Activated CD8-positive, alpha-beta T cell treated with anti-CD3 and anti-CD28 coated beads, Interleukin-2, amount 10 ng/mL, durations not matched to agents 7 days and 5 days (primary cell): Measurements from ENCODE around the gene PPP1R17. TPM values are rescaled to one million over a fixed set of nuclear protein-coding genes. Genes with fewer than 3 reads are reported as not detected.

Experiments used
- ATAC-seq: fragments of 150-1000 bp; cut with Tn5 transposase; one replicate; pipeline ENCODE4 v1.10.0; 2021; ENCODE audit warnings: moderate library complexity
- CTCF ChIA-PET: fragments of 350-600 bp; sonication (Branson Sonifier 250); formaldehyde crosslinking; loops from one replicate; lab custom pipeline; 2021; ENCODE audit warnings: antibody characterized with exemption; lab: Charles Lee
- POLR2A ChIA-PET: fragments of 350-600 bp; sonication (Branson Sonifier 250); formaldehyde crosslinking; loops from one replicate; lab custom pipeline; 2021; ENCODE audit warnings: antibody characterized with exemption; lab: Charles Lee
- DNase-seq: peaks from one replicate; pipeline ENCODE4 v3.0.0-alpha.2; 2020
- H3K27ac Mint-ChIP-seq: one replicate; pipeline ENCODE4 v1.8.0; 2021; ENCODE audit warnings: mild to moderate bottlenecking, mixed read lengths
- H3K27me3 Mint-ChIP-seq: one replicate; pipeline ENCODE4 v1.8.0; 2021; ENCODE audit warnings: low read depth, mixed read lengths
- H3K36me3 Mint-ChIP-seq: one replicate; pipeline ENCODE4 v1.8.0; 2021; ENCODE audit warnings: low read depth, mixed read lengths
- H3K4me1 Mint-ChIP-seq: one replicate; pipeline ENCODE4 v1.8.0; 2021; ENCODE audit warnings: low read depth, mixed read lengths
- H3K4me3 Mint-ChIP-seq: one replicate; pipeline ENCODE4 v1.8.0; 2021; ENCODE audit warnings: mild to moderate bottlenecking, mixed read lengths
- H3K9me3 Mint-ChIP-seq: one replicate; pipeline ENCODE4 v1.8.0; 2022; ENCODE audit warnings: mixed read lengths; ENCODE audit not compliant: insufficient read depth
- total RNA-seq, 2 experiments: library from RNA; stranded (reverse); gene quantifications; one replicate each; pipeline ENCODE4 v1.2.3, GENCODE V29; 2021

Gene PPP1R17
- total RNA-seq, 2 experiments from 2014 or later = not detected

DNA sequence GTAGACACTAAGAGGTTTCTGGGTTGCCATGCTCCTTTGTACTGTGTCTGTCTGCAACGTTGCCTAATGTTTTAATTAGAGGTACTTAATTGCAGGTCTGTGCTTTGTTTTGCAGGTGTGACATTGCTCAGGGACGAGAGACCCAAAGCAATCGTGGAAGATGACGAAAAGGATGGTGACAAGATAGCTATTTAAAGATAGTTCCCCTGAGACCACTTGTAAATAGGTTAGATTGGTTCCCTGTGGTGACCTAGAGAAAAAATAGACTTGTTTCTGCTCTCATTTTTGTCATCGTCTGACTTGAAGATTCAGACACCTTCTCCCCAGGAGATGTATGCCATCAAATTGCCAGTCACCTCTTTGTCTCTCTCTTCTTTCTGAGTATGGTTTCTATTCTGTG, 20.1 kb downstream of the PPP1R17 start:
- ATAC-seq (no peak), DNase-seq (no peak)
- Mint-ChIP-seq H3K4me3 (no peak overlapping the region), H3K9me3 (no peaks in the 10 kb centered on the region), H3K36me3 (no peaks in the 10 kb centered on the region), H3K27me3 (no peaks in the 10 kb centered on the region), H3K27ac (no peak overlapping the region), H3K4me1 (no peaks in the 10 kb centered on the region)
- ChIA-PET CTCF (no interaction called here), POLR2A (no interaction called here)

DNA sequence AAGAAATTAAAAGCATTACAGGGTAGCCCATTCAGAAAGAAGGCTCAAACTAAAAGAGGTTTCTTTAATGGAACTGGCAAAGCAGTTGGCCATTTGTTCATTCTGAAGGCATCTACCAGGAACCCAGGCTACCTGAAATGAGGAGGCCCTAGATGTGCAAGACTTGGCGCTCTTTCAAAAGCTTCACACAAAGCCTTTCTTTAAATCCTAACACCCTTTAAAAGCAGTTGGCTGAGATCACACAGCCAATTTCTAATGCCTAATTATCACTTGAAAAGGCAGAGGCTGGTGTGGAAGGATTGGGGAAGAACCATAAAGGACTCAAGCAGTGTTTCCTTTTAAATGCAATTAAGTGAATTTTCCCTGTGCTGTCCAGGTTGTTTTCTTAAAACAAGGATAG, 23.2 kb downstream of the PPP1R17 start:
- Mint-ChIP-seq H3K4me3 (no peak overlapping the region), H3K27ac (no peak overlapping the region), H3K36me3 (no peaks in the 10 kb centered on the region), H3K27me3 (no peaks in the 10 kb centered on the region), H3K9me3 (no peaks in the 10 kb centered on the region), H3K4me1 (no peaks in the 10 kb centered on the region)
- ChIA-PET POLR2A (no interaction called here), CTCF (no interaction called here)
- DNase-seq (no peak), ATAC-seq (no peak)

- Mint-ChIP-seq H3K4me1 (no peaks in the 10 kb centered on the region), H3K27me3 (no peaks in the 10 kb centered on the region), H3K4me3 (no peak overlapping the region), H3K9me3 (no peaks in the 10 kb centered on the region), H3K36me3 (no peaks in the 10 kb centered on the region), H3K27ac (no peak overlapping the region)
- ATAC-seq (no peak), DNase-seq (no peak)
- ChIA-PET POLR2A (no interaction called here), CTCF (no interaction called here)
These were observed 29.3 kb downstream of the PPP1R17 start for GRCh38 chr7:31716355-31716754.

DNA sequence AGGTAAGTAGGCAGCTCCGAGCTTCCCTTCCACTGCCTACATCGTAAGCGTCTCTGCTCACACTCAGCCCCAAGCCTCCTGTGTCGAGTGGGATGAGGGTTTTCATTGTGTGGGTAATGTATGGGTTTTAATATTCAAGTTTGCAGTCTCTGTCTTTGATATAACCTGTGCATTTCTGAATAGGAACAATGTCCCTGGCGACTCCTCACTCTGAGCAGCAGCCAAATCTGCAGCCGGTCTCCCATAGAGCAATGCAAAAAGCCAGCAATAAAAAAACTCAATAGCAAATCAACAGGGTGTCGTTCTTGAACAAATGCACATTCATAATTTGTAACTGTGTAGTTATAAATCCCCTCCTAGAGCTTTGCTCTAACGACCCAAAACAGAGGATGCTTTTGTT, 33.4 kb downstream of the PPP1R17 start:
- H3K4me3 Mint-ChIP-seq = no peak overlapping the region
- ATAC-seq = no peak
- H3K27me3 Mint-ChIP-seq = no peaks in the 10 kb centered on the region
- no peak overlapping the region for H3K27ac Mint-ChIP-seq
- DNase-seq = no peak
- no peaks in the 10 kb centered on the region for H3K9me3 Mint-ChIP-seq
- POLR2A ChIA-PET = no interaction called here
- no peaks in the 10 kb centered on the region for H3K4me1 Mint-ChIP-seq
- CTCF ChIA-PET = no interaction called here
- no peaks in the 10 kb centered on the region for H3K36me3 Mint-ChIP-seq

GRCh38 chr7:31724696-31725095, 37.7 kb downstream of the PPP1R17 start:
- Mint-ChIP-seq H3K27me3 (no peaks in the 10 kb centered on the region), H3K4me3 (no peak overlapping the region), H3K27ac (no peak overlapping the region), H3K4me1 (no peaks in the 10 kb centered on the region), H3K36me3 (no peaks in the 10 kb centered on the region), H3K9me3 (no peaks in the 10 kb centered on the region)
- ATAC-seq = no peak
- ChIA-PET CTCF (no interaction called here), POLR2A (no interaction called here)
- no peak for DNase-seq

DNA sequence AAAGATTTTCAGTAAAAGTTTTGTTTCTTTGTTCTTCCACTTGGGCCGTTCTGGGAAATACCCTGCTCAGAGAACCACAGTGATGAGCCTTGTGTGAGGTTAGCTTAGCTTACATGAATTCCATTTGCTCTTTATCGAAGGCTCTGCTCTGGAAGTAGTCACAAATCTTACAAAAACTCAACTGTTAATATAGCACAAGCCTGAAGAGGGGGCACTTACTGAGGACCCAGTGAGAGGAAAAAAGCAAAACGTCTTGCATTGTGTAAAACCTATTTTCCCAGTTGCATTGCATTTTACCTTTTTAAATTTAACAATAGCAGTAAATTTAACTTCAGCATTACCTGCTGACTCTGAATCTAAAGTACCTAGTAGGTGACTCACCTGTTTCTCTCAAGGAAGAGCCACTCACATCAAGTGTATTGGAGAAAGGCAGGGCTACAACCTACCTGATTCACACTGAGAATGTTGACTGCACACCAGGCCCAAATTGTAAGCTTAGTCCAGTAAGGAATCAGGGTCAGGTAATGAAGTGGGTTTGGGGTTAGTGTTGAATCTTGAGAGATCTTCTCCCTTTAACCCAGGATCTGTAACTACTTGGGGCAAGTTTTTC, 42.3 kb downstream of the PPP1R17 start:
- ATAC-seq = no peak
- Mint-ChIP-seq H3K9me3 (no peaks in the 10 kb centered on the region), H3K27me3 (no peaks in the 10 kb centered on the region), H3K27ac (no peak overlapping the region), H3K4me3 (no peak overlapping the region), H3K36me3 (no peaks in the 10 kb centered on the region), H3K4me1 (no peaks in the 10 kb centered on the region)
- no peak for DNase-seq
- CTCF ChIA-PET = no interaction called here
- POLR2A ChIA-PET = no interaction called here

- no peak overlapping the region for H3K4me3 Mint-ChIP-seq
- ChIA-PET CTCF (interaction anchor here (1.6 kb wide), 1 partner anchor 600 kb away, joined by 4 read pairs; no protein-coding TSS in a partner anchor), POLR2A (no interaction called here)
- H3K27me3 Mint-ChIP-seq = no peaks in the 10 kb centered on the region
- no peak for ATAC-seq
- H3K27ac Mint-ChIP-seq = no peak overlapping the region
- DNase-seq = no peak
- H3K36me3 Mint-ChIP-seq = no peaks in the 10 kb centered on the region
- H3K4me1 Mint-ChIP-seq = no peaks in the 10 kb centered on the region
- H3K9me3 Mint-ChIP-seq = no peaks in the 10 kb centered on the region
These were observed 47.4 kb downstream of the PPP1R17 start for GRCh38 chr7:31734456-31734855.

- CTCF ChIA-PET = interaction anchor here (1.6 kb wide), 1 partner anchor 602 kb away, joined by 4 read pairs; no protein-coding TSS in a partner anchor
- H3K36me3 Mint-ChIP-seq = no peaks in the 10 kb centered on the region
- H3K9me3 Mint-ChIP-seq = no peaks in the 10 kb centered on the region
These were observed 49.3 kb downstream of the PPP1R17 start for GRCh38 chr7:31735991-31736982.

GRCh38 chr7:31741852-31742251, 54.8 kb downstream of the PPP1R17 start:
- Mint-ChIP-seq H3K27ac (no peak overlapping the region), H3K4me3 (no peak overlapping the region), H3K27me3 (no peaks in the 10 kb centered on the region), H3K9me3 (no peaks in the 10 kb centered on the region), H3K36me3 (no peaks in the 10 kb centered on the region), H3K4me1 (no peaks in the 10 kb centered on the region)
- no peak for DNase-seq
- CTCF ChIA-PET = no interaction called here
- POLR2A ChIA-PET = no interaction called here
- no peak for ATAC-seq

More at GRCh38 chr7:31735991-31736982, 49.3 kb downstream of the PPP1R17 start:
- Mint-ChIP-seq H3K27me3 (no peaks in the 10 kb centered on the region), H3K27ac (no peak overlapping the region), H3K4me3 (no peak overlapping the region), H3K4me1 (no peaks in the 10 kb centered on the region)
- no peak for ATAC-seq
- POLR2A ChIA-PET = no interaction called here
- peak; percentile 25 for DNase-seq

DNA sequence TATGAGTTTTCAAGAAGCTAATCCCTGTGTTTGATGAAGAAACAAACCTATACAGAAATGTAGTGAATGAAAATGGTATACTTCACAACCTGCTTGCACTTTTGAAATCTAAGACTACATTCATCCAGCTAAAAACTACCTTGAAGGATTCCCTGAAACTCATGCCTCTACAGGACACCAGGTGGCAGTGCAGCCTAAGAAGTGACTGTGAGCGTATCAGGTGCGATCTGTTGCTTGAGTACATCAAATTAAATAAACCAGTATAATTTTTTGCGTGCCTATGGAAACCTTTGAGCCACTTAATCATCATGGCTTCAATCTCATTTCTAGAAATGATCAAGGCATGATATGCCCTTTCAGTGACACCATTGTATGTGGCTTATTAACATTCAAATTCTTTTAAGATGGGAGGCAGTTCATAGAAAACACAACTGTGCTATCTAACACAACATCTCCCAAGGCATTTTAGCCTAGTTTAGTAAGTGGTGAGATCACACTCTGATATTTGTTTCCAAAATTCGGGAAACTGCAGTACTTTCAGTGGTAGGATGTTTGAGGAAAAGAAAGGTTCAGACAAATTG, 57.4 kb downstream of the PPP1R17 start:
- no peak overlapping the region for H3K4me3 Mint-ChIP-seq
- CTCF ChIA-PET = interaction anchor here (0.8 to 1.7 kb wide), 6 partner anchors 20 to 738 kb away, joined by 3 to 6 read pairs (median 4); no protein-coding TSS in a partner anchor
- no peaks in the 10 kb centered on the region for H3K9me3 Mint-ChIP-seq
- POLR2A ChIA-PET = no interaction called here
- DNase-seq (peak; percentile 58), ATAC-seq (no peak)
- no peaks in the 10 kb centered on the region for H3K27me3 Mint-ChIP-seq
- H3K27ac Mint-ChIP-seq = no peak overlapping the region
- no peaks in the 10 kb centered on the region for H3K36me3 Mint-ChIP-seq
- no peaks in the 10 kb centered on the region for H3K4me1 Mint-ChIP-seq

DNA sequence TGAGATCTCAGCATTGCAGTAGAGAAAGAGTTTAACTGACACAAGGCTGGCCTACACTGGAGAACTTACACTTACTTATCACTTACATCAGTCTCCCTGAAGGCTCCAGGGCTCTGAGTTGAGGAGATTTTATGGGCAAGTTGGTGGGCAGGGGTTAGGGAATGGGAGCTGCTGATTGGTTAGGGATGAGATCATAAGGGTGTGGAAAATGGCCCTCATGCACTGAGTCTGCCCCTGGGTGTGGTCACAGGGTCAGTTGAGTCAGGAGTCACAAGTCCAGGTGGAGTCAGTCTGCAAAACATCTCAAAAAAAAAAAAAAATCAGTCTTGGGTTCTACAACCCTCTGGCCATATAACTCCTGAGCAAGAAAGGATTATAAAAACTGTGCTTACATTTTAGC, 60.5 kb downstream of the PPP1R17 start:
- Mint-ChIP-seq H3K4me1 (no peaks in the 10 kb centered on the region), H3K27ac (no peak overlapping the region), H3K36me3 (no peaks in the 10 kb centered on the region), H3K9me3 (no peaks in the 10 kb centered on the region), H3K4me3 (no peak overlapping the region), H3K27me3 (no peaks in the 10 kb centered on the region)
- ATAC-seq (no peak), DNase-seq (no peak)
- ChIA-PET CTCF (no interaction called here), POLR2A (no interaction called here)

GRCh38 chr7:31748084-31748483, 61.1 kb downstream of the PPP1R17 start:
- Mint-ChIP-seq H3K9me3 (no peaks in the 10 kb centered on the region), H3K27me3 (no peaks in the 10 kb centered on the region), H3K36me3 (no peaks in the 10 kb centered on the region), H3K27ac (no peak overlapping the region), H3K4me1 (no peaks in the 10 kb centered on the region), H3K4me3 (no peak overlapping the region)
- ATAC-seq = no peak
- POLR2A ChIA-PET = no interaction called here
- CTCF ChIA-PET = no interaction called here
- DNase-seq = no peak
